ENCODE results near the gene ZNF385C.
A peak's percentile ranks its signal among the peaks of the same experiment; 100 is the strongest.

DNA sequence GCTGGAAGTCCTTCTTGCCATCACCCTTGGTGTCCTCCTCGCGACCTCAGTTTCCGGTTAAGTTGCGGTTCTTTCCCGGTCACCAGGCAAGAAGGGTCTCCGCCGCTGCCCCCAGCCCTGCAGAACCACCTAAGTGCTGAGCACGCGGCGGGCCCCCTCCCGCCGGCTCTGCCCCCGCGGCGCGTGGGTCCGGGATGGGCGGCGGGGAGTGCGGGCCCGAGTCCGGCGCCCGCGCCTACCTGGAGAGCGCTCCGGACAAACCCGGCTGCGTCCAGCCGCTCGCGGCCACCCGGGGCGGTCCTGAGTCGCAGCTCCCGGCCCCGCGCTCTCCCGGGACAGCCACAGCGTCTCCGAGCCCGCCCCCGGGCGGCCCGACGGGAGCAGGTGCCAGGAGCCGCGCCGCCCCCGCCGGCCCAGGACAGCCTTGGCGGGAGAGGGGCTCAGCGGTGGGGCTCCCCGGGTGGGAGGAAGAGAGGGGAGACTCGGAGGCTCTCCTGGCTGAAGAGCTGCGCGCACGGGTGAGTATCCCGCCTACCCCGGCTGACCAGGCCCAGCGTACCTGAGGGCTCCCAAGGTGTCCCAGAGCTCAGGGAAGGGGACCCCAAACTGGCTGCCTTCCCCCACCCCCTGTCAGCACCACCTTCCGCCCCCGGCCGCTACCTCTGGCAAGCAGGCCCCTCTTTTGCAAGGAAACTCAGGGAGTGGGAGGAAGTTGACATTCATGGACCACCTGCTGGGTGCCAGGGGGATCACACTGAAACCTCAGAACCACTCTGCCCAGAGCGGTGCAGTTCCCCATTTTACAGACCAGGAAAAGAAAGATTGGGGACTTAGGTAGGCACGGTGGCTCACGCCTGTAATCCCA lies 25.7 kb downstream of the ZNF385C start:
- TF ChIP-seq, protein P1, sequence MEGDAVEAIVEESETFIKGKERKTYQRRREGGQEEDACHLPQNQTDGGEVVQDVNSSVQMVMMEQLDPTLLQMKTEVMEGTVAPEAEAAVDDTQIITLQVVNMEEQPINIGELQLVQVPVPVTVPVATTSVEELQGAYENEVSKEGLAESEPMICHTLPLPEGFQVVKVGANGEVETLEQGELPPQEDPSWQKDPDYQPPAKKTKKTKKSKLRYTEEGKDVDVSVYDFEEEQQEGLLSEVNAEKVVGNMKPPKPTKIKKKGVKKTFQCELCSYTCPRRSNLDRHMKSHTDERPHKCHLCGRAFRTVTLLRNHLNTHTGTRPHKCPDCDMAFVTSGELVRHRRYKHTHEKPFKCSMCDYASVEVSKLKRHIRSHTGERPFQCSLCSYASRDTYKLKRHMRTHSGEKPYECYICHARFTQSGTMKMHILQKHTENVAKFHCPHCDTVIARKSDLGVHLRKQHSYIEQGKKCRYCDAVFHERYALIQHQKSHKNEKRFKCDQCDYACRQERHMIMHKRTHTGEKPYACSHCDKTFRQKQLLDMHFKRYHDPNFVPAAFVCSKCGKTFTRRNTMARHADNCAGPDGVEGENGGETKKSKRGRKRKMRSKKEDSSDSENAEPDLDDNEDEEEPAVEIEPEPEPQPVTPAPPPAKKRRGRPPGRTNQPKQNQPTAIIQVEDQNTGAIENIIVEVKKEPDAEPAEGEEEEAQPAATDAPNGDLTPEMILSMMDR (conservative IDR thresholded peaks at IDR 0.05; ENCODE audit: low read length) = peak; percentile 34; the same call in 1 of the 2 replicates
- no peak for TF ChIP-seq EZH2phosphoT487 (IDR thresholded peaks at IDR 0.05; ENCODE audit: borderline replicate concordance, low read depth, low read length)

Data from OCI-LY7 (cell line).